GM12801 (cell line): ENCODE measurements around the gene OTOGL.

Source experiments
- CTCF ChIP-seq: IDR thresholded peaks from one replicate; pipeline ENCODE4 v1.5.1; 2011; ENCODE audit warnings: control low read depth; ENCODE audit not compliant: insufficient read length; ENCODE audit errors: extremely low read depth

The OTOGL gene

GRCh38 chr12:80260269-80260668 is 160.9 kb downstream of the OTOGL start:
- TF ChIP-seq CTCF: no peak

- TF ChIP-seq CTCF: no peak
Measured at GRCh38 chr12:80261403-80261802, 162.1 kb downstream of the OTOGL start.

GRCh38 chr12:80262346-80262745 is 163.0 kb downstream of the OTOGL start:
- no peak for TF ChIP-seq CTCF

- no peak for TF ChIP-seq CTCF
Measured at GRCh38 chr12:80262771-80263170, 163.4 kb downstream of the OTOGL start.

GRCh38 chr12:80264386-80264785 is 165.0 kb downstream of the OTOGL start:
- no peak for TF ChIP-seq CTCF

GRCh38 chr12:80264891-80265290 is 165.6 kb downstream of the OTOGL start:
- TF ChIP-seq CTCF: no peak

GRCh38 chr12:80268924-80269749 is 169.8 kb downstream of the OTOGL start:
- TF ChIP-seq CTCF: no peak
